ENCODE measurements around the gene LAX1. TPM values are rescaled to one million over a fixed set of nuclear protein-coding genes. Genes with fewer than 3 reads are reported as not detected.

The LAX1 gene
- total and polyA plus RNA-seq, 2 experiments from 2014 or later: not detected

- TF ChIP-seq, protein P1, sequence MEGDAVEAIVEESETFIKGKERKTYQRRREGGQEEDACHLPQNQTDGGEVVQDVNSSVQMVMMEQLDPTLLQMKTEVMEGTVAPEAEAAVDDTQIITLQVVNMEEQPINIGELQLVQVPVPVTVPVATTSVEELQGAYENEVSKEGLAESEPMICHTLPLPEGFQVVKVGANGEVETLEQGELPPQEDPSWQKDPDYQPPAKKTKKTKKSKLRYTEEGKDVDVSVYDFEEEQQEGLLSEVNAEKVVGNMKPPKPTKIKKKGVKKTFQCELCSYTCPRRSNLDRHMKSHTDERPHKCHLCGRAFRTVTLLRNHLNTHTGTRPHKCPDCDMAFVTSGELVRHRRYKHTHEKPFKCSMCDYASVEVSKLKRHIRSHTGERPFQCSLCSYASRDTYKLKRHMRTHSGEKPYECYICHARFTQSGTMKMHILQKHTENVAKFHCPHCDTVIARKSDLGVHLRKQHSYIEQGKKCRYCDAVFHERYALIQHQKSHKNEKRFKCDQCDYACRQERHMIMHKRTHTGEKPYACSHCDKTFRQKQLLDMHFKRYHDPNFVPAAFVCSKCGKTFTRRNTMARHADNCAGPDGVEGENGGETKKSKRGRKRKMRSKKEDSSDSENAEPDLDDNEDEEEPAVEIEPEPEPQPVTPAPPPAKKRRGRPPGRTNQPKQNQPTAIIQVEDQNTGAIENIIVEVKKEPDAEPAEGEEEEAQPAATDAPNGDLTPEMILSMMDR (IDR thresholded peaks at IDR 0.05; ENCODE audit: poor library complexity): no peak
- TF ChIP-seq EZH2 (IDR thresholded peaks at IDR 0.05; ENCODE audit: borderline replicate concordance): no peak
- TF ChIP-seq EZH2phosphoT487 (IDR thresholded peaks at IDR 0.05; ENCODE audit: low read depth, severe bottlenecking, unreplicated experiment): no peak
- peak overlapping the region; percentile 86 for H3K4me3 ChIP-seq
- H3K36me3 ChIP-seq (replicated peaks; ENCODE audit: insufficient read depth, low read depth): peaks cover 3% of the 10 kb centered on the region
- peak; percentile 43 for DNase-seq (ENCODE audit: low spot score)
- peak overlapping the region; percentile 86 for H3K4me2 ChIP-seq
- H3K27ac ChIP-seq: peak overlapping the region; percentile 97
- no peaks in the 10 kb centered on the region for H3K27me3 ChIP-seq
- peaks cover 48% of the 10 kb centered on the region for H4K20me1 ChIP-seq (ENCODE audit: insufficient read depth, poor library complexity, severe bottlenecking)
- H2AFZ ChIP-seq: no peak overlapping the region
- WGBS (ENCODE audit: low lambda C conversion rate, missing lambda C conversion rate): 1% methylated on average over 12 of the region's 12 CpGs
- peaks cover 17% of the 10 kb centered on the region for H3K4me1 ChIP-seq (ENCODE audit: insufficient read depth)
- H3K79me2 ChIP-seq: peaks cover 53% of the 10 kb centered on the region
- H3K9me3 ChIP-seq (ENCODE audit: low read depth): no peaks in the 10 kb centered on the region
- no peaks in the 10 kb centered on the region for H3K9me2 ChIP-seq (replicated peaks; ENCODE audit: insufficient read depth)
Observed at GRCh38 chr1:203796236-203796605, 31.2 kb downstream of the LAX1 start.

GRCh38 chr1:203797216-203797615 is 32.2 kb downstream of the LAX1 start:
- no peak for DNase-seq (ENCODE audit: low spot score)
- H3K27ac ChIP-seq: peak overlapping the region; percentile 97
- TF ChIP-seq EZH2phosphoT487 (IDR thresholded peaks at IDR 0.05; ENCODE audit: low read depth, severe bottlenecking, unreplicated experiment): no peak
- TF ChIP-seq EZH2 (IDR thresholded peaks at IDR 0.05; ENCODE audit: borderline replicate concordance): no peak
- TF ChIP-seq, protein P1 (IDR thresholded peaks at IDR 0.05; ENCODE audit: poor library complexity): no peak

DNA sequence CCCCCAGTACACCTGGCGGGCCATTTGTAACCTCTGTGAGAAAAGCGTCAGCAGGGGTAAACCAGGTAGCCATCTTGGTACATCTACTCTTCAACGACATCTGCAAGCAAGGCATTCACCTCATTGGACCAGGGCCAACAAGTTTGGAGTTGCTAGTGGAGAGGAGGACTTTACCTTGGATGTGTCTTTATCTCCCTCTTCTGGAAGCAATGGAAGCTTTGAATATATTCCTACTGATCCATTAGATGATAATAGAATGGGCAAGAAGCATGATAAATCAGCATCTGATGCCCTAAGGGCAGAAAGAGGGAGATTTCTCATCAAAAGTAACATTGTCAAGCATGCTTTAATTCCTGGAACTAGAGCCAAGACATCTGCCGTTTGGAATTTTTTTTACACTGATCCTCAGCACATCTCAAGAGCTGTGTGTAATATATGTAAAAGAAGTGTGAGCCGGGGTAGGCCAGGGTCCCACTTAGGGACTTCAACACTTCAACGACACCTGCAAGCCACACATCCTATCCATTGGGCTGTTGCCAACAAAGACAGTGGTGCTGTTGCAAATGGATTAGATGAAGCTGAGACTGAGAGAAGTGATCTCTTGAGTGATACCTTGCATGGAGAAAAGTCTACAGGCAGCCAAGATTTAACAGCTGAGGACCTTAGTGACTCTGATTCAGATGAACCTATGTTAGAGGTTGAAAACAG is 33.1 kb downstream of the LAX1 start:
- H3K4me1 ChIP-seq (ENCODE audit: insufficient read depth): peaks cover 17% of the 10 kb centered on the region
- 94% methylated on average over 6 of the region's 6 CpGs for WGBS (ENCODE audit: low lambda C conversion rate, missing lambda C conversion rate)
- H4K20me1 ChIP-seq (ENCODE audit: insufficient read depth, poor library complexity, severe bottlenecking): peaks cover 65% of the 10 kb centered on the region
- no peaks in the 10 kb centered on the region for H3K27me3 ChIP-seq
- no peaks in the 10 kb centered on the region for H3K9me3 ChIP-seq (ENCODE audit: low read depth)
- TF ChIP-seq, protein P1 (IDR thresholded peaks at IDR 0.05; ENCODE audit: poor library complexity): peak; percentile 9
- TF ChIP-seq EZH2phosphoT487 (IDR thresholded peaks at IDR 0.05; ENCODE audit: low read depth, severe bottlenecking, unreplicated experiment) (no peak), EZH2 (IDR thresholded peaks at IDR 0.05; ENCODE audit: borderline replicate concordance) (no peak)
- peaks cover 3% of the 10 kb centered on the region for H3K36me3 ChIP-seq (replicated peaks; ENCODE audit: insufficient read depth, low read depth)
- H3K27ac ChIP-seq: no peak overlapping the region
- peak; percentile 27 for DNase-seq (ENCODE audit: low spot score)
- no peaks in the 10 kb centered on the region for H3K9me2 ChIP-seq (replicated peaks; ENCODE audit: insufficient read depth)
- H3K79me2 ChIP-seq: peaks cover 72% of the 10 kb centered on the region
- no peak overlapping the region for H3K4me3 ChIP-seq
- H2AFZ ChIP-seq: no peak overlapping the region
- peak overlapping the region; percentile 86 for H3K4me2 ChIP-seq

More at GRCh38 chr1:203797216-203797615, 32.2 kb downstream of the LAX1 start:
- Histone ChIP-seq H3K4me3 (peak overlapping the region; percentile 86), H3K4me1 (ENCODE audit: insufficient read depth) (peaks cover 17% of the 10 kb centered on the region), H2AFZ (no peak overlapping the region), H3K36me3 (replicated peaks; ENCODE audit: insufficient read depth, low read depth) (peaks cover 3% of the 10 kb centered on the region), H3K4me2 (peak overlapping the region; percentile 86), H3K79me2 (peaks cover 63% of the 10 kb centered on the region), H3K27me3 (no peaks in the 10 kb centered on the region), H3K9me3 (ENCODE audit: low read depth) (no peaks in the 10 kb centered on the region), H4K20me1 (ENCODE audit: insufficient read depth, poor library complexity, severe bottlenecking) (peaks cover 58% of the 10 kb centered on the region), H3K9me2 (replicated peaks; ENCODE audit: insufficient read depth) (no peaks in the 10 kb centered on the region)
- 98% methylated on average over 2 of the region's 2 CpGs for WGBS (ENCODE audit: low lambda C conversion rate, missing lambda C conversion rate)

All from hepatocyte (in vitro differentiated cells).